IMR-90 (cell line): ENCODE measurements around the gene NEUROD2. TPM values are rescaled to one million over a fixed set of nuclear protein-coding genes. Genes with fewer than 3 reads are reported as not detected.

Source experiments
- ATAC-seq: fragments of 200-7000 bp; cut with Tn5 transposase; 2 replicates; pipeline ENCODE4 v1.9.1; 2020; ENCODE audit warnings: low read depth, mild to moderate bottlenecking, moderate library complexity
- BruUV-seq: library from RNA; stranded (reverse); fragments of 400-500 nt; replicated peaks from 2 replicates; lab custom pipeline; 2021; lab: Mats Ljungman, UMichigan
- CTCF ChIA-PET: fragments of 300-600 bp; formaldehyde crosslinking; extraction: SDS; loops from one replicate; lab custom pipeline; 2021; ENCODE audit warnings: antibody characterized with exemption; lab: Yijun Ruan, JAX
- POLR2A ChIA-PET: fragments of 300-600 bp; sonication (Branson Sonifier 250); formaldehyde crosslinking; loops from one replicate; lab custom pipeline; 2022; ENCODE audit warnings: antibody characterized with exemption; ENCODE audit not compliant: unreplicated experiment; lab: Charles Lee
- DNase-seq: peaks from one replicate; pipeline ENCODE4 v3.0.0; 2013
- H2AFZ ChIP-seq: replicated peaks from 2 replicates; pipeline ENCODE3; 2013; ENCODE audit warnings: low read length, mild to moderate bottlenecking; ENCODE audit not compliant: poor library complexity
- H2AK5ac ChIP-seq: 2 replicates; pipeline ENCODE4 v1.6.1; 2013; ENCODE audit warnings: low read depth, low read length, inconsistent platforms
- H2AK9ac ChIP-seq: replicated peaks from 2 replicates; pipeline ENCODE3; 2013; ENCODE audit warnings: mild to moderate bottlenecking, low read depth, low read length, moderate library complexity; ENCODE audit not compliant: poor library complexity
- H2BK120ac ChIP-seq: 2 replicates; pipeline ENCODE4 v1.6.1; 2013; ENCODE audit warnings: low read depth, low read length, inconsistent platforms
- H2BK15ac ChIP-seq: 3 replicates; pipeline ENCODE4 v1.6.1; 2013; ENCODE audit warnings: low read depth, low read length, inconsistent platforms
- H2BK20ac ChIP-seq: 2 replicates; pipeline ENCODE4 v1.6.1; 2013; ENCODE audit warnings: low read depth, mild to moderate bottlenecking, inconsistent platforms, low read length, moderate library complexity
- H2BK5ac ChIP-seq: 2 replicates; pipeline ENCODE4 v1.6.1; 2013; ENCODE audit warnings: mild to moderate bottlenecking, low read depth, low read length, inconsistent platforms; ENCODE audit not compliant: poor library complexity, severe bottlenecking
- H3K14ac ChIP-seq: replicated peaks from 2 replicates; pipeline ENCODE4 v1.6.1; 2013; ENCODE audit warnings: low read depth, low read length, inconsistent platforms
- H3K18ac ChIP-seq: 2 replicates; pipeline ENCODE4 v1.6.1; 2013; ENCODE audit warnings: low read depth, low read length, control low read depth
- H3K23ac ChIP-seq: 2 replicates; pipeline ENCODE4 v1.6.1; 2013; ENCODE audit warnings: low read depth, low read length, inconsistent platforms
- H3K27ac ChIP-seq: 2 replicates; pipeline ENCODE4 v1.5.1; 2013; ENCODE audit warnings: mild to moderate bottlenecking, control low read depth, low read length; ENCODE audit not compliant: insufficient read depth
- H3K27me3 ChIP-seq: 2 replicates; pipeline ENCODE4 v1.6.1; 2013; ENCODE audit warnings: low read length; ENCODE audit not compliant: control insufficient read depth, insufficient read depth
- H3K36me3 ChIP-seq: 2 replicates; pipeline ENCODE4 v1.6.1; 2013; ENCODE audit warnings: low read length, mixed read lengths; ENCODE audit not compliant: control insufficient read depth, insufficient read depth
- H3K4ac ChIP-seq: 2 replicates; pipeline ENCODE4 v1.6.1; 2013; ENCODE audit warnings: low read depth, low read length, inconsistent platforms
- H3K4me1 ChIP-seq: 2 replicates; pipeline ENCODE4 v1.6.1; 2013; ENCODE audit warnings: low read length, mixed read lengths; ENCODE audit not compliant: control insufficient read depth, insufficient read depth
- H3K4me2 ChIP-seq: 2 replicates; pipeline ENCODE4 v1.6.1; 2013; ENCODE audit warnings: low read depth, mild to moderate bottlenecking, control low read depth, low read length, moderate library complexity
- H3K4me3 ChIP-seq: 2 replicates; pipeline ENCODE4 v1.5.1; 2013; ENCODE audit warnings: low read depth, mild to moderate bottlenecking, control low read depth, low read length, moderate library complexity; ENCODE audit not compliant: insufficient read depth
- H3K56ac ChIP-seq: 2 replicates; pipeline ENCODE4 v1.6.1; 2013; ENCODE audit warnings: low read length, inconsistent platforms; ENCODE audit not compliant: insufficient read depth; ENCODE audit errors: extremely low read depth
- H3K79me1 ChIP-seq, 2 experiments: 2 replicates each; pipeline ENCODE4 v1.6.1; 2013; ENCODE audit warnings: low read length in 2 of 2, inconsistent platforms in 1 of 2, low read depth in 1 of 2
- H3K9ac ChIP-seq: 2 replicates; pipeline ENCODE4 v1.6.1; 2013; ENCODE audit warnings: low read depth, low read length, control low read depth
- H3K9me1 ChIP-seq: 2 replicates; pipeline ENCODE4 v1.6.1; 2013; ENCODE audit warnings: low read length, inconsistent platforms; ENCODE audit not compliant: insufficient read depth
- H3K9me3 ChIP-seq: 2 replicates; pipeline ENCODE4 v1.6.1; 2013; ENCODE audit warnings: low read length; ENCODE audit not compliant: control insufficient read depth, insufficient read depth
- H4K20me1 ChIP-seq: 2 replicates; pipeline ENCODE4 v1.6.1; 2013; ENCODE audit warnings: low read length, inconsistent platforms; ENCODE audit not compliant: insufficient read depth
- H4K5ac ChIP-seq: 2 replicates; pipeline ENCODE4 v1.6.1; 2013; ENCODE audit warnings: mild to moderate bottlenecking, low read depth, low read length, control low read depth
- H4K8ac ChIP-seq, 2 experiments: 2 replicates each; pipeline ENCODE4 v1.6.1; 2013; ENCODE audit warnings: low read depth in 2 of 2, low read length in 2 of 2, control low read depth in 1 of 2, inconsistent platforms in 1 of 2
- H4K91ac ChIP-seq: 2 replicates; pipeline ENCODE4 v1.6.1; 2013; ENCODE audit warnings: low read depth, low read length, inconsistent platforms; ENCODE audit not compliant: insufficient read depth
- CEBPB ChIP-seq: IDR thresholded peaks from 2 replicates; pipeline ENCODE4 v1.6.1; 2012; ENCODE audit warnings: low read depth, low read length, improper control_type of control experiment
- FOS ChIP-seq: fragments of 150-350 bp; IDR thresholded peaks from 2 replicates; pipeline ENCODE4 v1.6.1; 2016; ENCODE audit warnings: low read depth, low read length
- MAFK ChIP-seq: IDR thresholded peaks from 2 replicates; pipeline ENCODE4 v1.6.1; 2012; ENCODE audit warnings: low read depth, low read length, improper control_type of control experiment
- MXI1 ChIP-seq: IDR thresholded peaks from 2 replicates; pipeline ENCODE4 v1.6.1; 2012; ENCODE audit warnings: low read depth, mild to moderate bottlenecking, low read length, moderate library complexity, borderline replicate concordance
- POLR2A ChIP-seq: IDR thresholded peaks from 2 replicates; pipeline ENCODE4 v1.6.1; 2012; ENCODE audit warnings: mild to moderate bottlenecking, low read depth, low read length
- RCOR1 ChIP-seq: IDR thresholded peaks from 2 replicates; pipeline ENCODE4 v1.6.1; 2012; ENCODE audit warnings: mild to moderate bottlenecking, low read length, improper control_type of control experiment; ENCODE audit not compliant: insufficient replicate concordance
- RFX5 ChIP-seq: IDR thresholded peaks from 2 replicates; pipeline ENCODE4 v1.8.0; 2012; ENCODE audit warnings: low read depth, mild to moderate bottlenecking, low read length, moderate library complexity
- WGBS, 2 experiments: methylation state at CpG; one replicate each; pipeline versions ENCODE4 v1.1.5 to v1.1.7; 2013; ENCODE audit warnings: missing lambda C conversion rate in 2 of 2; ENCODE audit not compliant: insufficient read length in 1 of 2; ENCODE audit errors: extremely low coverage in 2 of 2; 5-methylcytosine and 5-hydroxymethylcytosine counted together
- dilution Hi-C: fragments of 300-500 bp; cut with HindIII; formaldehyde crosslinking; loops from one replicate; pipeline ENCODE4 v1.14.3; 2018; ENCODE audit warnings: low sequenced_read_pairs; ENCODE audit not compliant: unreplicated experiment
- in situ Hi-C: fragments of 300-500 bp; cut with MboI; formaldehyde crosslinking; loops from 3 replicates; pipeline ENCODE4 v1.14.3; 2019; ENCODE audit warnings: low sequenced_read_pairs, inconsistent platforms, mixed read lengths
- intact Hi-C: fragments of 100-400 bp; cut with micrococcal nuclease; formaldehyde crosslinking; loops from 2 replicates; pipeline ENCODE4 v1.10.0; 2022
- polyA plus RNA-seq, 3 experiments: library from polyadenylated mRNA; depleted of rRNA; stranded (reverse); fragments of >200 nt; gene quantifications; 2 replicates each; pipeline ENCODE4 v1.2.3, GENCODE V29; 2012; ENCODE audit warnings: low replicate concordance in 1 of 3
- total RNA-seq: library from RNA; depleted of rRNA; stranded (reverse); fragments of >200 nt; gene quantifications from 2 replicates; pipeline ENCODE4 v1.2.3, GENCODE V29; 2012
- TF ChIP-seq, protein P1 (sequence below): conservative IDR thresholded peaks from 2 replicates; pipeline ENCODE4 v1.5.1; 2012; ENCODE audit warnings: mild to moderate bottlenecking, low read depth, low read length, improper control_type of control experiment

Gene NEUROD2
- total and polyA plus RNA-seq, 2 of the 4 experiments (the other 2 are of a cell fraction): not detected

DNA sequence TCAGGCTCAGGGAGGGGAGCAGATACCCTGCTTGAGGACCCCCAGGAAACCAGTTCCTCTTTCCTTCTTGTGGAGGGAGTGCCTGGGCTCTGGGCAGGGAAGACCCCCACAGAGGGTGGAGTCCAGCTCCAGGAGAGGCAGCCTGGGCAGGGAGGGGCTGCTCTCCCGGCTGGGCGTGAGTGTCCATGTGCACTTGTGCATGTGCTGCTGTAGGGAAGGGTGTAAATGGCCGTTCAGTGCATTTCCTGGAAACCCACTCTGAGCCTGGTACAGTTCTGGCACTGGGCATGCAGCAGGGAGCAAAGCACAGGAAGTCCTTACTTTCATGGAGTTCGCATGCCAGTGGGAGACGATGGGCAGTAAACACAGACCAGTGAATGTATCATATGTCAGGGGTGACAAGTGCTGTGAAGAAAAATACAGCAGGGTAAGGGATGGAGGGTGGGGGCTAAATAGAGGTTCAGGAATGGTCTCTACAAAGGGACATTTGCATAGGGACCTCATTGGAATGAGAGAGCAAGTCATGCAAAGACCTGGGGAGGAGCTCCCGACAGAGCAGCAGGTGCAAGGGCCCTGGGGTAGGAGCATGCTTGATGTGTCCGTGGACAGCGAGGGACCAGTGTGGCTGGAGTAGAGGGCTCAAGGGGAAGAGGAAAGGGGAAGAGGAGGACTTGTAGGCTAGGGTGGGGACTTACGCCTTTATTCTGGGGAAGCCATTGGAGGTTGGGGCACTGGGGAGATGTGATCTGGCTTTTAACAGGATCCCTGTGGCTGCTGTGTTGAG lies 34.8 kb upstream of the NEUROD2 start:
- H4K5ac ChIP-seq: no peak overlapping the region
- no peaks in the 10 kb centered on the region for H3K9me3 ChIP-seq
- H3K18ac ChIP-seq: no peak overlapping the region
- ATAC-seq (no peak), DNase-seq (no peak)
- dilution Hi-C loops (no loop called here), in situ Hi-C loops (no loop called here), intact Hi-C loops (no loop called here)
- H3K4me2 ChIP-seq: no peak overlapping the region
- H3K9ac ChIP-seq: no peak overlapping the region
- no peak overlapping the region for H4K8ac ChIP-seq
- no peak overlapping the region for H2BK20ac ChIP-seq
- H3K14ac ChIP-seq: no peak overlapping the region
- H3K27ac ChIP-seq: no peak overlapping the region
- H4K91ac ChIP-seq: no peak overlapping the region
- no peak overlapping the region for H2BK15ac ChIP-seq
- no peak overlapping the region for H2AK9ac ChIP-seq
- H2BK120ac ChIP-seq: no peak overlapping the region
- H3K9me1 ChIP-seq: peaks cover 40% of the 10 kb centered on the region
- no peak overlapping the region for H3K56ac ChIP-seq
- H3K27me3 ChIP-seq: no peaks in the 10 kb centered on the region
- H3K79me1 ChIP-seq: peaks cover 42 to 92% of the 10 kb centered on the region in 2 experiments
- H3K4me1 ChIP-seq: peaks cover 21% of the 10 kb centered on the region
- TF ChIP-seq POLR2A: no peak
- TF ChIP-seq MAFK: no peak
- no peak for TF ChIP-seq CEBPB
- no peak for TF ChIP-seq MXI1
- TF ChIP-seq, protein P1, sequence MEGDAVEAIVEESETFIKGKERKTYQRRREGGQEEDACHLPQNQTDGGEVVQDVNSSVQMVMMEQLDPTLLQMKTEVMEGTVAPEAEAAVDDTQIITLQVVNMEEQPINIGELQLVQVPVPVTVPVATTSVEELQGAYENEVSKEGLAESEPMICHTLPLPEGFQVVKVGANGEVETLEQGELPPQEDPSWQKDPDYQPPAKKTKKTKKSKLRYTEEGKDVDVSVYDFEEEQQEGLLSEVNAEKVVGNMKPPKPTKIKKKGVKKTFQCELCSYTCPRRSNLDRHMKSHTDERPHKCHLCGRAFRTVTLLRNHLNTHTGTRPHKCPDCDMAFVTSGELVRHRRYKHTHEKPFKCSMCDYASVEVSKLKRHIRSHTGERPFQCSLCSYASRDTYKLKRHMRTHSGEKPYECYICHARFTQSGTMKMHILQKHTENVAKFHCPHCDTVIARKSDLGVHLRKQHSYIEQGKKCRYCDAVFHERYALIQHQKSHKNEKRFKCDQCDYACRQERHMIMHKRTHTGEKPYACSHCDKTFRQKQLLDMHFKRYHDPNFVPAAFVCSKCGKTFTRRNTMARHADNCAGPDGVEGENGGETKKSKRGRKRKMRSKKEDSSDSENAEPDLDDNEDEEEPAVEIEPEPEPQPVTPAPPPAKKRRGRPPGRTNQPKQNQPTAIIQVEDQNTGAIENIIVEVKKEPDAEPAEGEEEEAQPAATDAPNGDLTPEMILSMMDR: no peak
- no peak for TF ChIP-seq RFX5
- TF ChIP-seq FOS: no peak
- no peak for TF ChIP-seq RCOR1
- peak overlapping the region; percentile 7; the same call in 1 of the 2 replicates for H2AK5ac ChIP-seq
- CTCF ChIA-PET: interaction anchor here (0.6 to 1.0 kb wide), 2 partner anchors 19 to 356 kb away, joined by 3 read pairs; no protein-coding TSS in a partner anchor
- no peak overlapping the region for H3K4me3 ChIP-seq
- POLR2A ChIA-PET: no interaction called here
- no TSS peak for BruUV-seq
- whole genome bisulfite sequencing, 2 experiments: 81% methylated on average over 8 of the region's 9 CpGs; no CpG with 5 or more reads in 1 of the 2 experiments
- H2AFZ ChIP-seq: no peak overlapping the region
- H3K4ac ChIP-seq: no peak overlapping the region; the same call in 1 of the 2 replicates
- H3K36me3 ChIP-seq: no peaks in the 10 kb centered on the region
- peaks cover 59% of the 10 kb centered on the region for H4K20me1 ChIP-seq
- H2BK5ac ChIP-seq: no peak overlapping the region
- H3K23ac ChIP-seq: no peak overlapping the region
